Esophagus squamous epithelium (tissue), 4 donors: ENCODE results near the gene TIMM17A.

Source experiments
- POLR2A ChIP-seq, 4 donors: fragments of 450-650 bp; IDR thresholded peaks; one replicate each; pipeline ENCODE4 v1.6.1; 2017; ENCODE audit warnings: antibody characterized with exemption in 4 of 4, mild to moderate bottlenecking in 4 of 4, moderate library complexity in 3 of 4
- TF ChIP-seq, protein P1 (sequence below), 6 experiments: fragments of 450-650 bp in 4 of 6; fragments of 200-600 bp in 2 of 6; sonication (generic) in 2 of 6; IDR thresholded peaks; one replicate each; pipeline ENCODE4 v1.5.1; 2016 to 2019; ENCODE audit warnings: antibody characterized with exemption in 6 of 6, mild to moderate bottlenecking in 4 of 6, moderate library complexity in 4 of 6

DNA sequence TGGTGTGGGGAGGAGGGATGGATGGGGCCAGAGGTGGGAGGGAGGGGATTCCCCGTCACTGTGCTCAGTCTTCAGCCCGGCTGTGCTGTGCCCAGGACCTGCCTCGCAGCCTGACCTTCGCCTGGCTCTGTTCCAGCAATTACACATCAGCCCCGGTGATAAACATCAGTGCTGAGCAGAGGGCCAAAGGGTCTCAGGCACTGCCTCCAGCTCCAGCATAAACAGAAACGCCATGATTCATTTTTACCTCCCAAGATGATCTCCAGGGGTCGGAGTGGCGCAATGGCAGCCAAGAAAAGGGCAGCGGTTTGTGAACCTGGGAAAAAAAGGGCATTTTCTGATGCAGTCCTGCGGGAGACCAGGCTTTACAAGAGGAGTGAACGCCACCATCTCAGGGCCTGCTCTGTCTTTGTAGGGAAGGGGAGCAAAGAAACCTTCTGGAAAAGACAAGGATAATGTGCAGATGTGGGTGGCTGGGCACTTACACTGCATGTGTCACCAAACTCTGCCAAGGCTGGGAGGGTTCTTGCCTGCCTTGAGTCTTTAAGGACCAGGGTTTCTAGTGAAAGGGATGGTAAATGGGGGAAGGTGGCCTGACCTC, 38.6 kb upstream of the TIMM17A start:
- TF ChIP-seq, protein P1, sequence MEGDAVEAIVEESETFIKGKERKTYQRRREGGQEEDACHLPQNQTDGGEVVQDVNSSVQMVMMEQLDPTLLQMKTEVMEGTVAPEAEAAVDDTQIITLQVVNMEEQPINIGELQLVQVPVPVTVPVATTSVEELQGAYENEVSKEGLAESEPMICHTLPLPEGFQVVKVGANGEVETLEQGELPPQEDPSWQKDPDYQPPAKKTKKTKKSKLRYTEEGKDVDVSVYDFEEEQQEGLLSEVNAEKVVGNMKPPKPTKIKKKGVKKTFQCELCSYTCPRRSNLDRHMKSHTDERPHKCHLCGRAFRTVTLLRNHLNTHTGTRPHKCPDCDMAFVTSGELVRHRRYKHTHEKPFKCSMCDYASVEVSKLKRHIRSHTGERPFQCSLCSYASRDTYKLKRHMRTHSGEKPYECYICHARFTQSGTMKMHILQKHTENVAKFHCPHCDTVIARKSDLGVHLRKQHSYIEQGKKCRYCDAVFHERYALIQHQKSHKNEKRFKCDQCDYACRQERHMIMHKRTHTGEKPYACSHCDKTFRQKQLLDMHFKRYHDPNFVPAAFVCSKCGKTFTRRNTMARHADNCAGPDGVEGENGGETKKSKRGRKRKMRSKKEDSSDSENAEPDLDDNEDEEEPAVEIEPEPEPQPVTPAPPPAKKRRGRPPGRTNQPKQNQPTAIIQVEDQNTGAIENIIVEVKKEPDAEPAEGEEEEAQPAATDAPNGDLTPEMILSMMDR (IDR thresholded peaks at IDR 0.05), result no peak
- no peak for TF ChIP-seq POLR2A (IDR thresholded peaks at IDR 0.05)
